AG08395 (cell line): ENCODE results near the gene TCF15.
"Not testable (repeated sequence)": the region's sequence is repeated elsewhere in the genome, so short reads cannot be mapped to it uniquely, and the experiment has no call there.

Experiments used
- DNase-seq: peaks from one replicate; pipeline ENCODE4 v3.0.0; 2012; ENCODE audit warnings: mixed read lengths, low spot score

Gene TCF15

GRCh38 chr20:642013-642397, 31.9 kb upstream of the TCF15 start:
- not testable (repeated sequence) for DNase-seq

- peak; percentile 50 for DNase-seq
Measured at GRCh38 chr20:641516-641875, 31.4 kb upstream of the TCF15 start.

GRCh38 chr20:640674-641515, 30.8 kb upstream of the TCF15 start:
- DNase-seq = no peak

GRCh38 chr20:638579-638978, 28.5 kb upstream of the TCF15 start:
- DNase-seq = no peak

GRCh38 chr20:637559-637958, 27.4 kb upstream of the TCF15 start:
- DNase-seq = no peak

GRCh38 chr20:635893-636338, 25.8 kb upstream of the TCF15 start:
- no peak for DNase-seq

GRCh38 chr20:635028-635892, 25.2 kb upstream of the TCF15 start:
- DNase-seq = no peak

GRCh38 chr20:634148-634925, 24.2 kb upstream of the TCF15 start:
- DNase-seq = no peak

- no peak for DNase-seq
Measured at GRCh38 chr20:631101-631500, 21.0 kb upstream of the TCF15 start.

GRCh38 chr20:626579-626978, 16.5 kb upstream of the TCF15 start:
- no peak for DNase-seq

- no peak for DNase-seq
Measured at GRCh38 chr20:625360-625932, 15.3 kb upstream of the TCF15 start.

GRCh38 chr20:623704-624103, 13.6 kb upstream of the TCF15 start:
- no peak for DNase-seq

GRCh38 chr20:623021-623420, 12.9 kb upstream of the TCF15 start:
- DNase-seq = no peak

GRCh38 chr20:622161-622560, 12.1 kb upstream of the TCF15 start:
- no peak for DNase-seq

- peak; percentile 63 for DNase-seq
Measured at GRCh38 chr20:621125-621756, 11.1 kb upstream of the TCF15 start.

- no peak for DNase-seq
Measured at GRCh38 chr20:620246-620645, 10.1 kb upstream of the TCF15 start.

- DNase-seq = no peak
Measured at GRCh38 chr20:618980-619379, 8.9 kb upstream of the TCF15 start.

- no peak for DNase-seq
Measured at GRCh38 chr20:617934-618690, 8.0 kb upstream of the TCF15 start.

- no peak for DNase-seq
Measured at GRCh38 chr20:615514-615913, 5.4 kb upstream of the TCF15 start.

- DNase-seq = no peak
Measured at GRCh38 chr20:611843-612185, 1.7 kb upstream of the TCF15 start.
